GM06990 (cell line): ENCODE measurements around the gene TUBB.
A peak's percentile ranks its signal among the peaks of the same experiment; 100 is the strongest.
"Not testable (repeated sequence)": the region's sequence is repeated elsewhere in the genome, so short reads cannot be mapped to it uniquely, and the experiment has no call there.

Source experiments
- DNase-seq: peaks from one replicate; pipeline ENCODE4 v3.0.0-alpha.2; 2011; ENCODE audit not compliant: insufficient read length; ENCODE audit errors: extremely low read depth
- H3K27me3 ChIP-seq: replicated peaks from 2 replicates; pipeline ENCODE4 v1.6.0; 2011; ENCODE audit warnings: low read length; ENCODE audit not compliant: control insufficient read depth, insufficient read depth
- H3K36me3 ChIP-seq: 2 replicates; pipeline ENCODE4 v1.5.1; 2011; ENCODE audit warnings: low read length; ENCODE audit not compliant: control insufficient read depth, insufficient read depth
- H3K4me3 ChIP-seq: replicated peaks from 2 replicates; pipeline ENCODE4 v1.5.1; 2011; ENCODE audit warnings: low read depth, mild to moderate bottlenecking, control low read depth, low read length
- CTCF ChIP-seq: IDR thresholded peaks from 2 replicates; pipeline ENCODE4 v1.5.1; 2011; ENCODE audit warnings: low read length, control low read depth, mild to moderate bottlenecking, inconsistent platforms; ENCODE audit not compliant: insufficient read depth, poor library complexity, severe bottlenecking

The TUBB gene

GRCh38 chr6:30716879-30717128, 3.3 kb upstream of the TUBB start:
- no peak for TF ChIP-seq CTCF
- peaks cover 15% of the 10 kb centered on the region for H3K36me3 ChIP-seq
- H3K27me3 ChIP-seq: no peaks in the 10 kb centered on the region
- no peak for DNase-seq
- peak overlapping the region; percentile 68 for H3K4me3 ChIP-seq

GRCh38 chr6:30717129-30717844, 2.9 kb upstream of the TUBB start, which contains the start of gene MDC1:
TSS of gene MDC1 (minus strand) at chr6:30717281. CDS start at chr6:30715175, 2,106 bp downstream.
- DNase-seq: peak; percentile 99
- Histone ChIP-seq H3K27me3 (no peaks in the 10 kb centered on the region), H3K36me3 (peaks cover 14% of the 10 kb centered on the region), H3K4me3 (peak within 1 kb of the TSS; percentile 72)
- no peak for TF ChIP-seq CTCF

- not testable (repeated sequence) for DNase-seq, H3K27me3 ChIP-seq
- Histone ChIP-seq H3K36me3 (peaks cover 14% of the 10 kb centered on the region), H3K4me3 (peak overlapping the region; percentile 72)
These were observed 2.1 kb upstream of the TUBB start for GRCh38 chr6:30717845-30718720.

GRCh38 chr6:30719356-30719755, 796 bp upstream of the TUBB start:
- Histone ChIP-seq H3K4me3 (peak overlapping the region; percentile 98), H3K36me3 (peaks cover 20% of the 10 kb centered on the region), H3K27me3 (no peaks in the 10 kb centered on the region)
- TF ChIP-seq CTCF: no peak
- DNase-seq: no peak

DNA sequence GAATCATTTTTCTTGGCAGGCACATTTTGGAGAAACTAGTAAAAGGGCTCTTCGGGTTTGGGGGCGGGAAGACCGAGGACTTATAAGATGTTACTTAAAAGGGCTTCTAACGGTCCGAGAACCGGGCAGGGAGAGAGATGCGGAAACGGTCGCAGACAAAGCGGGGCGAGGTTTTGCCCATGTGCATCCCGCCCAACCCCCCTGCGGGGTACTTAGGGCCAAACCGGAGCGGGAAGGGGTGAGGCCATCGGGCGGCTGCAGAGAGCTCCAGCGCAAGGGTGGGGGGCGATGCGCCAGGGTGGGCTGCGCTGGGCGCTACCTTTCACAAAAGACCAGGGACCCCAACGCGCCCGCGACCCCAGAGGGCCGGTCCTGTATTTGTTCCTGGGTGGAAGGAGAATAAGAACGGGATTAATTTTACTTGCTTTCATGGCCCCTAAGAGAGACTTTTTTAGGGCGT, 616 bp downstream of the TUBB start:
- no peak for TF ChIP-seq CTCF
- H3K27me3 ChIP-seq: no peaks in the 10 kb centered on the region
- H3K36me3 ChIP-seq: peaks cover 29% of the 10 kb centered on the region
- H3K4me3 ChIP-seq: peak overlapping the region; percentile 98
- DNase-seq: peak; percentile 82

GRCh38 chr6:30721198-30722024, 1.3 kb downstream of the TUBB start:
- TF ChIP-seq CTCF: no peak
- H3K4me3 ChIP-seq: peak overlapping the region; percentile 98
- peak; percentile 95 for DNase-seq
- peaks cover 30% of the 10 kb centered on the region for H3K36me3 ChIP-seq
- no peaks in the 10 kb centered on the region for H3K27me3 ChIP-seq

DNA sequence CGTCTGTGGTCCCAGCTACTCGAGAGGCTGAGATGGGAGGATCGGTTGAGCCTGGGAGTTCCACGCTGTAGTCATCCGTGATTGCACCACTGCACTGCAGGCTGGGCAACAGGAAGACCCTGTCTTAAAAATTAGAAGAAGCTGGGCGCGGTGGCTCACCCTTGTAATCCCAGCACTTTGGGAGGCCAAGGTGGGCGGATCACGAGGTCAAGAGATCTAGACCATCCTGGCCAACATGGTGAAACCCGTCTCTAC, 1.8 kb downstream of the TUBB start:
- not testable (repeated sequence) for DNase-seq, H3K27me3 ChIP-seq
- Histone ChIP-seq H3K4me3 (peak overlapping the region; percentile 98), H3K36me3 (peaks cover 30% of the 10 kb centered on the region)
